Osteocyte (in vitro differentiated cells): ENCODE data around the gene RAB21. TPM values are rescaled to one million over a fixed set of nuclear protein-coding genes. Genes with fewer than 3 reads are reported as not detected.

Source experiments
- DNase-seq: peaks from one replicate; pipeline ENCODE4 v3.0.0; 2021; ENCODE audit warnings: mixed read lengths; ENCODE audit not compliant: unreplicated experiment; ENCODE audit errors: extremely low spot score
- H3K27ac Mint-ChIP-seq: one replicate; pipeline ENCODE4 v1.8.0; 2021; ENCODE audit warnings: mild to moderate bottlenecking, mixed read lengths; ENCODE audit not compliant: unreplicated experiment
- H3K27me3 Mint-ChIP-seq: one replicate; pipeline ENCODE4 v1.8.0; 2021; ENCODE audit warnings: mixed read lengths; ENCODE audit not compliant: unreplicated experiment
- H3K36me3 Mint-ChIP-seq: one replicate; pipeline ENCODE4 v1.8.0; 2021; ENCODE audit warnings: mixed read lengths; ENCODE audit not compliant: unreplicated experiment
- H3K4me1 Mint-ChIP-seq: one replicate; pipeline ENCODE4 v1.8.0; 2021; ENCODE audit warnings: mixed read lengths; ENCODE audit not compliant: unreplicated experiment
- H3K4me3 Mint-ChIP-seq: one replicate; pipeline ENCODE4 v1.8.0; 2021; ENCODE audit warnings: mild to moderate bottlenecking, moderate library complexity, mixed read lengths; ENCODE audit not compliant: unreplicated experiment
- H3K9me3 Mint-ChIP-seq: one replicate; pipeline ENCODE4 v1.8.0; 2021; ENCODE audit warnings: mixed read lengths; ENCODE audit not compliant: unreplicated experiment
- CTCF ChIP-seq: fragments of 200-600 bp; sonication (generic); IDR thresholded peaks from 2 replicates; pipeline ENCODE4 v1.5.0; 2021; ENCODE audit warnings: antibody characterized with exemption, mild to moderate bottlenecking, moderate library complexity
- total RNA-seq: library from RNA; stranded (reverse); gene quantifications from 2 replicates; pipeline ENCODE4 v1.2.1, GENCODE V29; 2021

RAB21 gene
- total RNA-seq, 1 donor from 2014 or later = 70.6 TPM

GRCh38 chr12:71763677-71764379, 9.2 kb downstream of the RAB21 start:
- H3K27me3 Mint-ChIP-seq = no peaks in the 10 kb centered on the region
- H3K36me3 Mint-ChIP-seq = peaks cover 18% of the 10 kb centered on the region
- no peak for TF ChIP-seq CTCF
- no peak overlapping the region for H3K4me3 Mint-ChIP-seq
- peaks cover 18% of the 10 kb centered on the region for H3K4me1 Mint-ChIP-seq
- peaks cover 20% of the 10 kb centered on the region for H3K9me3 Mint-ChIP-seq
- H3K27ac Mint-ChIP-seq = peak overlapping the region; percentile 20
- no peak for DNase-seq

- TF ChIP-seq CTCF = no peak
- no peak overlapping the region for H3K4me3 Mint-ChIP-seq
- peaks cover 18% of the 10 kb centered on the region for H3K4me1 Mint-ChIP-seq
- H3K27me3 Mint-ChIP-seq = no peaks in the 10 kb centered on the region
- no peak for DNase-seq
- no peak overlapping the region for H3K27ac Mint-ChIP-seq
- peaks cover 11% of the 10 kb centered on the region for H3K9me3 Mint-ChIP-seq
- H3K36me3 Mint-ChIP-seq = peaks cover 8% of the 10 kb centered on the region
Measured at GRCh38 chr12:71764587-71765321, 10.1 kb downstream of the RAB21 start.

GRCh38 chr12:71766202-71766601, 11.5 kb downstream of the RAB21 start:
- no peaks in the 10 kb centered on the region for H3K27me3 Mint-ChIP-seq
- H3K36me3 Mint-ChIP-seq = peaks cover 11% of the 10 kb centered on the region
- H3K4me3 Mint-ChIP-seq = no peak overlapping the region
- DNase-seq = no peak
- no peak for TF ChIP-seq CTCF
- H3K9me3 Mint-ChIP-seq = no peaks in the 10 kb centered on the region
- peaks cover 18% of the 10 kb centered on the region for H3K4me1 Mint-ChIP-seq
- no peak overlapping the region for H3K27ac Mint-ChIP-seq

GRCh38 chr12:71767183-71767582, 12.5 kb downstream of the RAB21 start:
- H3K4me3 Mint-ChIP-seq = no peak overlapping the region
- TF ChIP-seq CTCF = no peak
- H3K9me3 Mint-ChIP-seq = no peaks in the 10 kb centered on the region
- H3K36me3 Mint-ChIP-seq = peaks cover 19% of the 10 kb centered on the region
- H3K27me3 Mint-ChIP-seq = no peaks in the 10 kb centered on the region
- H3K4me1 Mint-ChIP-seq = peaks cover 18% of the 10 kb centered on the region
- no peak for DNase-seq
- H3K27ac Mint-ChIP-seq = no peak overlapping the region

GRCh38 chr12:71768900-71769299, 14.2 kb downstream of the RAB21 start:
- Mint-ChIP-seq H3K4me1 (peaks cover 11% of the 10 kb centered on the region), H3K36me3 (peaks cover 28% of the 10 kb centered on the region), H3K9me3 (no peaks in the 10 kb centered on the region), H3K4me3 (no peak overlapping the region), H3K27ac (no peak overlapping the region), H3K27me3 (no peaks in the 10 kb centered on the region)
- TF ChIP-seq CTCF = no peak
- DNase-seq = no peak
